CD4-positive, alpha-beta T cell treated with Interleukin-17A for 1 hour (primary cell): ENCODE results near the gene DYNLRB2.

Source experiments
- DNase-seq: peaks from one replicate; pipeline ENCODE4 v3.0.0-alpha.2; 2020

Gene DYNLRB2

GRCh38 chr16:80554033-80554432 lies 13.2 kb downstream of the DYNLRB2 start:
- no peak for DNase-seq

- no peak for DNase-seq
Observed at GRCh38 chr16:80556481-80556880, 15.7 kb downstream of the DYNLRB2 start.

DNA sequence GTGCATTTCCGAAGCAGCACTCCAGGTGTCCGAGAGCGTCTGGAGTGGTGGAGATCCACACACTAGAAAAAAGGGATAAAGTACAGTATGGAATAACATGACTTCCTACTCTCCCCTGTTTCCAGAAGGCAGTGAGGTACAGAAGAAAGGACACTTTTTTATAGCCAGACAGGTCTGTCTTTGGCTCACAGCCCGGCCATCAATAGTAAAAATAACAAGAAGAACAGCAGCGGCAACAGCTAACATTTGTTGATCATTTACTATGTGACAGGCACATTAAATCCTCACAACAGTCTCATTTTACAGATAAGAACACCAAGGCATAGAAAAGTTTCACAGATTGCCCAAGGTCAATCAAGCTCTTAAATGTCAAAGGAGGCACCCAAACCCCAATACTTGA lies 16.2 kb downstream of the DYNLRB2 start:
- DNase-seq: no peak

DNA sequence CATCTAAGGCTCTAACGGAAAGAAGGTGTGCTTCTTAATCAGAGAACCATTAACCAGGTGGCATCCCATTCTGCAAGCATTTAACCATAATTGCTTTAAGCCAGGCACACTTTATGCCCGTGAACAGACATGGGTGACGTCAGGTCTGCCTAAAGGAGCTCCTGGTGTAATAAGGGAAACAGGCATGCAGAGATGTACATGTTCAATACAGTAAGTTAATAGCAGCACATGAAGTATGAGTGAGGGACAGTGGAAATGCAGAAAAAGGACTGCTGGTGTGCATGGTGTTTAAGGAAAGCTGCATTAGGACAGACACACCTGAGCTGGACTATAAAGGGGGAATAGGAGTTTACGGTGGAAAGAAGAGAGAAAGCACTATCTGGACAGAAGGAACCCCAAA lies 18.6 kb downstream of the DYNLRB2 start:
- no peak for DNase-seq

GRCh38 chr16:80563066-80563465 lies 22.3 kb downstream of the DYNLRB2 start:
- DNase-seq: no peak

- DNase-seq: peak; percentile 13
Observed at GRCh38 chr16:80564394-80564793, 23.6 kb downstream of the DYNLRB2 start.

- peak; percentile 37 for DNase-seq
Observed at GRCh38 chr16:80569440-80570105, 28.8 kb downstream of the DYNLRB2 start.

DNA sequence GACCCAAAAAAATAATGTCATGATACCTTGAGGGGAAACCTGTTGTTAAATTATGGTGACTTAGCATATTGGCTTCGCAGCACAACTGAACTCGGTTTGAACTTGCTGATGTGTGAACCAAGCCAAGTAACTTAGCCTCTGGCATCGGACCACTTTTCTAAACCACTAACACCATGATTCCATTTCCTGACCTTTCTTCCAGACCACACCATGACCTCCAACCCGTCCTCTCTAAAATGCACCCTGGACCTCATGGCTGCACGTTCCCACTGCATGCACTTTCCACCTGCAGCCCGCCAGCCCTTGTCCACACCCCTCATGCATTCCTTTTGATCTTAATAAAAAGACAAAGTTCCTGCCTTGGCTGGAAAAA lies 29.3 kb downstream of the DYNLRB2 start:
- DNase-seq: no peak

DNA sequence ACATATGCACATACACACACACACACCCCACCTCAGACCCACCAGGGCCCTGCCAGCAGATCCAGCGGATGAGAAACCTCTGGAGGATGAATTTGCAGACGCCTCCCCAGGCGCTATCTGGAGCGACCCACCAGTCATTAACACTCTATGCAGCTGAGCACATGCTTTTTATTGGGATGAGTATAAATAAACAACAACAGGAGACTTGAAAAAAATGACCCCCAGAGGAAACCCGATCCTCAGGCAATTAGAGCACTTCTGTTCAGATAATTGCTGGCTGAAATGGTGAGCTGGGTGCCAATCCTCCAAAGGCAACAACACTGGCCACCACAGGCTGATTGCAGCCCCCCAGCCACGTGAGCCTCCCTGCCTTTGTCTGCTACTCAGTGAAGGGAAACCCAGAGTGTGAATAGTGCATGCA lies 32.9 kb downstream of the DYNLRB2 start:
- DNase-seq: no peak

DNA sequence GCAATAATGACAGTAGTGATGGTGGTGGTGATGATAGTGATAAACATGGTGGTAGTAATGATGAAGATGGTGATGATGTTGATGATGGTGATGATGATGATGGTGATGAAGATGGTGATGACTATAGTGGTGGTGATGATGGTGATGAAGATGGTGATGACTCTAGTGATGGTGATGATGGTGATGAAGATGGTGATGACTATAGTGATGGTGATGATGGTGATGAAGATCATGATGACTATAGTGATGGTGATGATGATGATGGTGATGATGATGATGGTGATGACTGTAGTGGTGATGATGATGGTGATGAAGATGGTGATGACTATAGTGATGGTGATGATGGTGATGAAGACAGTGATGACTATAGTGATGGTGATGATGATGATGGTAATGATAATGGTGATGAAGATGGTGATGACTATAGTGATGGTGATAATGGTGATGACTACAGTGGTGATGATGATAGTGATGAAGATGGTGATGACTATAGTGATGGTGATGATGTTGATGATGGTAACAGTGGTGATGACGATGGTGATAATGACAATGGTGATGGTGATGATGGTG lies 35.6 kb downstream of the DYNLRB2 start:
- DNase-seq: no peak

- DNase-seq: no peak
Observed at GRCh38 chr16:80577485-80578280, 36.9 kb downstream of the DYNLRB2 start.

GRCh38 chr16:80580109-80580832 lies 39.5 kb downstream of the DYNLRB2 start:
- DNase-seq: peak; percentile 77

- no peak for DNase-seq
Observed at GRCh38 chr16:80583466-80583865, 42.7 kb downstream of the DYNLRB2 start.

GRCh38 chr16:80585764-80586163 lies 45.0 kb downstream of the DYNLRB2 start:
- DNase-seq: peak; percentile 17

DNA sequence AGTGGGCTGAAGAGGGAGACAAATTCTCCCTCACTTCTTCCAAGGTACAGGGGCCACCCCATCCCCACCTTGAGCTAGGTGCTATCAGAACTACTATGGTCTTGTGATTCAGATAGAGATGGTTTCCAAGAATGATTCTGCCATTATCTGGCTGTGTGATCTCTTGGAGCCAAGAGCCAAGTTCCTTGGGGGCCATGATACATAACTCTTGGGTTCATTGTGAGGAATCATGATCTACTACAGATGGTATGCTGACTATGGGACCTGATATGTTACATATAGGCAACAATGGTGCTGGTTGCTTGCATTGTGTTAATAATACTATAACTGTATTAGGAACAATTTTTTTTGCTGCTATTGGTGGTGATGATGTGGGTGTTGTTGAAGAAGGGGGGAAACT lies 45.7 kb downstream of the DYNLRB2 start:
- no peak for DNase-seq

- no peak for DNase-seq
Observed at GRCh38 chr16:80587071-80587470, 46.3 kb downstream of the DYNLRB2 start.

DNA sequence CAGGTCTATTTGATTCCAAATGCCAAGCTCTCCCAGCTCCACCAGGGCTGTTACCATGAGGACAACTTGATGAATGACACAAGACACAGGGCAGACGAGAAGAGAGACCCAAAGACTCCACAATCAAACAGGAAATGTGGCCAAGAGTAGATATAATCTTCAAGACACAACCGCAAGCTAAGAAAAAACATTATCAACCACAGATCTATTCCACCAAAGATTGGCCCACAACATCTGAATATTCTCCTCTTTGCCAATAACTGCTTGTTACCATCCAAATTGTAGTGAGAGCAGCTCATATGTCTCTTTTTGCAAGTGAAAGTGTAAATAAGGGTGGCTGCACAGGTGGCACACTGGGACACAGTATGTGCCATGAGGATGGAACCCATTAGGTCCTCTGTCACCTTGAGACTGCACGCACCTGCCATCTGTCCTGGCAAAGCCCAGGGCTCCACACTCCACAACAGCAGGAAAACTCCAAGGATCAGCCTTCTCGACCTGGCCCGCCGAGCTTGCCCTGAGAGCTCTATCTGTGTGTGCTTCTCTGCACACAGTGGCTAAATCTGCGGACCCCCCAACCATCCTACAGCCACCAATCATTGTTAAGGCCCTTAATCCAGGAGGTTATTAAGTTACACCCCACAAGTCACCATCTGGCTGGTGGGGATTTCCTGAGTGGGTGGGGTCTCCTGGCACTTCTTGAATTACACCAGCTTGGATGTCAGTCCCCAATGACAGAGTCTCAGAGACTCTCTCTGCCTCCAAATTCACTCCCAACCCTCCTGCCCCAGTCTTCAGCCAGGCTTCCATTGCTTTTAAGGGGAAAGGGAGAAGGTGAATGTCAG lies 50.5 kb downstream of the DYNLRB2 start:
- DNase-seq: peak; percentile 78

DNA sequence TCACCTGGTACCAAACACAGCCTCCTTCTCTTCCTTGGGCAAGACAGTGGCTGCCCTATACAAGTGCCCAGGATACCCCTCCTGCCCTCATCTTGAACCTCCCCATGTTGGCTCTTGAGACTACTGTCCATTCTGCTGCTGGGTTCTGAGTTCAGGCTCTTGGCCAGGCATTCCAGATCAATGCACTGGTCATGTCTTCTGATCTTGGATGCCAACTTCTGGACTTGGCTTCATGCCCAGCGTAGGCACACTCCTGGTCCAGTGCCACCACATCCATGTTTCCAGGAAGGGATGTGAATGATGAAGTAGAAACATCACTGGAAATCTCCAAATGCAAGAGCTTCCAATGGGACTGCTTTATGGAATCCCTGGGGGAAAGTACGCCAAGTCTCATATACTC lies 51.5 kb downstream of the DYNLRB2 start:
- no peak for DNase-seq

DNA sequence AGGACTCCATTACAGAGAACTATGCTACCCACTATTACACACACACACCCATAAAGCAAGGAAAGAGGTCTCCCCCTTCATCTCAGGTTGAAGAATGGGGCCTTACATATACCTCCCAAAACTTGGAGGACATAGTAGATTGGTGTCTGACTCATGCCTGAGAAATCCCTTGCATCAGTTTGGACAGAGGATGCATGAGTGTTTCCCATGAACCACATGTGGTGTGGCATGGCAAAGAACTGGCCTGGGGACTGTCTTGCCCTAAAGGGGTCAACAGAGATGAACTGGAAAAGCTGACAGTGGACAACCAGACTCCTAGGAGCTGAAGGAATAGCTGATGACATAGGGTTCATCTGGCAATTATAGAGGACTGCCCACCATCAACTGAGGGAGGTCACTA lies 54.0 kb downstream of the DYNLRB2 start:
- DNase-seq: no peak

DNA sequence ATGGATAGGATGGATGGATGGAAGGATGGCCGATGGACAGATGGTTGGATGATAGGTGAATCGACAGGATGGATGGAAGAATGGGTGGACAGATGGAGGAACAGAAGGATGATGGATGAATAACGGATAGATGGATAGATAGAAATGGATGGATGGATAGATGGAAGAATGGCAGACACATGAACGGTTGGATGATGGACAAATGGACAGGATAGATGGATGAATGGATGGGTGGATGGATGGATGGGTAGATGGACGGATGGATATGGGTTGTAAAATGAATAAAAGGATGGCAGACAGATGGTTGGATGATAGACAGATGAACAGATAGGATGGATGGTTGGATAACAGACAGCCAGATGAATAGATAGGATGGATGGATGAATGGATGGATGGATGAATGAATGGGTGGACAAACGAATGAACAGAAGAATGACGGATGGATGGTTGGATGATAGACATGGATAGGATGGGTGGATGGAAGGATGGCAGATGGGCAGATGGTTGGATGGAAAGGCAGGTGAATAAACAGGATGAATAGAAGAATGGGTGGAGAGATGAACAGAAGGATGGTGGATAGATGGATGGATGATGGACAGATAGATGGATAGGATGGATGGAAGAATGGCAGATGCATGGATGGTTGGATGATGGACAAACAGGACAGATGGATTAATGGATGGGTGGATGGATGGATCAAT lies 55.9 kb downstream of the DYNLRB2 start:
- no peak for DNase-seq

GRCh38 chr16:80599466-80599865 lies 58.7 kb downstream of the DYNLRB2 start:
- DNase-seq: no peak
